ENCODE data around the gene RPL23. TPM values are rescaled to one million over a fixed set of nuclear protein-coding genes. Genes with fewer than 3 reads are reported as not detected.

RPL23 gene
- total RNA-seq, 2 donors from 2014 or later, result 892 to 925 TPM

- ATAC-seq (no peak), DNase-seq (no peak)
- intact Hi-C loops (cut with DNase I), result loop anchor here in 1 of 2 donors (1.0 kb wide), 1 partner anchor 27 kb away; the partner anchor contains the start of gene RPL23
These were observed 27.7 kb downstream of the RPL23 start for GRCh38 chr17:38825762-38826247.

DNA sequence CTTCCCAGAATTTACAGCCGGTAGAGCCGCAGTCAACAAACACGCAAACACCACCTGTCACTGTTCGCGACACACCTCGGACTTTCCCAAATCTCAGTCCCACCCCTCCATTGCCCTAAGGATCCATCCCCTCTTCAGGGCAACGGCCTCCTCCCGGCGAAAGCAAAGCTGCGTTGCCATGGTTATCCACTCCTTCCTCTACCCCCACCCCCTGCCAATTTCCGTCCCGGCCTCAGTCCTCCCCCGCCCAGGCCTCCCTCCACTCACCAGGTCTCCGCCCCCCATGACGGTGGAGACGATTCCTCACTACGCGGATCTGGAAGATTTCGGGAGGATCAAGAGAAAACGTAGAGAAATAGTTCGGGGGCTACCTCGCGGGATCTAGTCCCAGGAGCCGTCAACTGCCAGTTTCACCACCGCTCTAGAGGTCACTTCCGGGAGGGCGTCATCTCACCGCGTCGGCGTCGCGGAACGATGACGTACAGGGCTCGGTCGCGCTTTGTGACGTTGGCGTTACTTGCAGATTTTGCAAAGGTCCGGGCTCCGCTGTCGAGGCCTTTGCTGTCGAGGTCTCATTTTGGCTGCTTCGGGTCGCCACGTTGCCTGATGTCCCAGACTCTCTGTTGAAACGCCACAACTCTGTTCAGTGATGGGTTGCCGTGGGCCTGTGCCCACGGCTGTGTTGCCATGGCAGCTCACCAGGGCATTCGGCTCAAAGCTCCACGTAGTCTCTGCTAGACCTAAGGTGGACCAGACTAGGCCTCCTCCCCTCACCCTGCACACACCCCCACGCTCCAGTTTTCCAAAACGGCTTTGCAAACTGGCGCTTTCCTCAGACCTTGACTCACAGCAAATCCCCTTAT is 28.4 kb downstream of the RPL23 start, which contains the start of gene CWC25:
CWC25 (minus strand) TSS at position 423 of the 863 bp plus-strand sequence; CDS start at position 285, 138 bp downstream.
- ATAC-seq (peak; percentile 95), DNase-seq (peak; percentile 91)
- intact Hi-C loops (cut with DNase I), result loop anchor here in 1 of 2 donors (1.0 kb wide), 1 partner anchor 28 kb away; the partner anchor contains the start of gene RPL23

DNA sequence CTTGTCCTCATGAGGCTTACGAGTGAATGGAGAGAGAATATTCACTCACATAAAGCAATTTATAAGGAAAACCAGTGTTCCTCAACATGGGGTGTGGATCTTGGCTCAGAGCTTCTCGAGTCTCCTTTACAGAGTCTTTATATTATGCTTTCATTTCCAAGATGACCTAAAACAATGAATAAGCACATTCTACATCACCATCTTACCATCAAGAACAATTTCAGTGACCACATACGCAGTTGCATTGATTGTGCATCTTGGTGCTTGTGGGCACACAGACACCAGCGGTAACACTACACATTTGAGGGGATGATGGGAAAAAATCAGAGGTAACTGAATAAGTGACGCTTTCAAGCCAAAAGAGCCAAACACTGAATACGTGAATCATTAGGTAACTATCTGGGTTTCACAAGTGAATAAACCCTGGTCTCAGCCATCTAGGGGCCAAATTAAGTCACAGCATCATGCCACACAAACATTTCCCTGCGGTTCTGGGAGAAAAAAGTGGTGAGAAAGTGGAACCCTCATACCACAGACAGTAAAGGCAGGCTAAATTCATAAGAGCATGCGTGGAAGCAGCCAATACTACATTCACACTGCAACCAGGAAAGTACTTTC is 37.8 kb downstream of the RPL23 start:
- ATAC-seq (no peak), DNase-seq (no peak)
- intact Hi-C loops (cut with DNase I), result no loop called here

DNA sequence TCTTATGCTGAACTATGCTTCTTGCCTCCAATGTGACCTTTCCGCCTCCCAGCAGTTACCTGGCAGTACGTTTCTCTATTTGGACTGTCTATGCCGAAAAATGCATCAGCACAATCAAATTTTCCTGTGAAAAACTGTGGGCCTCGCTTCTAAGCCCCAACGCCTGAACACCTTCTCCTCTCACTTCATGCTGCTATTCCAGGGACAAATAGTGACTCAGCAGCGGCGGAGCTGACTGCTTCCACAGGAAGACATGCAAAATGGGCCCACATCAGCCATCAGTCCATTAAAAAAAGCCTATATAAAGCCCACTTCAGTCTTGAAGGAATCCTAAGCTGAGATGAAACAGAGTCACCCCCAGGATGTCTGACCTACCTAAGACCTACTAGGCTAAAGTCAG is 43.7 kb downstream of the RPL23 start:
- DNase-seq (no peak), ATAC-seq (no peak)

DNA sequence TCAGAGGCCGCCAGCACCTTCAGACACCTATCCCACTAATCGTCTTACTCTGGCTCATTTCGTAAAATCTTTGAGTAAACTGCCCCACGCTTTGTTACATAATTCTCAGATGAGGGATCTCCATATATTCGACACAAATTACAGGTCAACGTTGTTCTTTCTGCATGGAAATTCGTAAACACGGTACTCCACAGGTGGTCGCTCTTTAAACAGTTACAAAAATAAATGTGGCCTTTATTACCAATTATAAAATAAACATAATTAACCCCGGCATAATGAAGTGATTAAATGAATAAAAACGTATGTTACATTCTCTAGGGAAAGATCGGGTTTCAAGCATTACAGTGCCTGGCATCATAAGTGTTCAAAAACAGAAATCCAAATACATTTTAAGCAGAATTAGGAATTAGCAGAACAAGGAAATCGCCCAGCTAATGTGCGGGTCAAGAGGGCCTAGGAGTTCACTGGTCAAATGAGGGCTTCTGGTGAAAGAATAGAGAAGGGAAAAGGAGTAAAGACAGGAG is 53.2 kb downstream of the RPL23 start:
- intact Hi-C loops (cut with DNase I), result no loop called here
- DNase-seq, result no peak
- no peak for ATAC-seq

More for the DNA sequence above, 43.7 kb downstream of the RPL23 start:
- intact Hi-C loops (cut with DNase I), result no loop called here

DNA sequence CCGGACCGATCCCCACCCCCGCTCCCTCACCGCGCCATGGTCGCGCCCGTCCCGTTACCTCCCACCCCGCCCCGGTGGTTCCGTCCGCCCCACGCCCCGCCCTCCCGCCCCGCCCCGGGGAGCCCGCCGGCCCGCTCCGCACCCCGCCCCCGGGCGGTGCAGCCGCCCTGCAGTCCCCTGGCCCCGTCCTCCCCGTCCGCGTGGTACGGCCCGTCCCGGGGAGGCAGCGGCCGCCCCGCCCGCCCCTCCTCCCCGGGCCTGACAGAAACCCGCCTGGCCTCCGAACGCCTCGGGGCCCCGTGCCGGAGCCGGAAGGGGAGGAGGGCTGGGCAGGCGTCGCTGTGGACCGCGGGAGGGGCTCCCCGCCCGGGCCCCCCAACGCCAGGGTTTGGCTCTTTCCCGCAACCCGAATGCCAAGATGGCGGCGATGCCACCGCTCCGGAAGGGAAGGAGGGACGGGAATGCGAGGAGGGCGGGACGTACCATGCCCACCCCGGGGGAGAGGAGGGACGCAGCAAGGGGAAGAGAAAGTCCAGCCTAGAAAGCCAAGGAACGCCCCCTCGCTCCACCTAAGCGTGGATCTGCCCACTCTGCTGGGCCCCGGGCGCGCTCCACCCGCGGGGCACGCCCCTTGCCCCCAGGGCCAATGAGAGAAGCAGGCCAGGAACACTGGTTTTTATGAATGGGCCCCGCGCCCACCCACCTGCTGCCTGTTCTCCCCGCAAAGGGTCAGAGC is 53.9 kb downstream of the RPL23 start, which contains the start of gene PIP4K2B:
PIP4K2B (minus strand) TSS at position 56 of the 736 bp plus-strand sequence. CDS start 132 bp downstream, outside the sequence.
- ATAC-seq, result peak; percentile 94 to 97
- peak; percentile 97 for DNase-seq
- intact Hi-C loops (cut with DNase I), result loop anchor here in 1 of 2 donors (5.0 kb wide), 1 partner anchor 47 kb away; the partner anchor contains the start of gene PSMB3

- ATAC-seq (peak; percentile 38 to 48), DNase-seq (peak; percentile 67)
- intact Hi-C loops (cut with DNase I), result loop anchor here in 1 of 2 donors (5.0 kb wide), 1 partner anchor 47 kb away; the partner anchor contains the start of gene PSMB3
These were observed 54.7 kb downstream of the RPL23 start for GRCh38 chr17:38798614-38799500.

Small RNAs within 50 kb of the gene (microRNA-seq; reads per million reads assigned to microRNA genes)
- 2.0 to 3.3 reads per million in 2 donors for gene MIR4727

Other genes with a start within 250 kb of the RPL23 start
- 1 to 10 TPM; 1.4 to 3.0 TPM for gene SRCIN1, start 247.8 kb downstream of the RPL23 start, total RNA-seq
- gene EPOP, start 178.8 kb downstream of the RPL23 start, total RNA-seq, result 1 to 10 TPM; 1.4 to 3.9 TPM
- gene MLLT6, start 148.4 kb downstream of the RPL23 start, total RNA-seq, result 10 to 100 TPM; 76.1 to 88.9 TPM
- gene CISD3, start 123.4 kb downstream of the RPL23 start, total RNA-seq, result 10 to 100 TPM; 51.1 to 66.2 TPM
- gene PCGF2, start 105.4 kb downstream of the RPL23 start, total RNA-seq, result 10 to 100 TPM; 28.2 to 45.2 TPM
- gene PSMB3, start 101.0 kb downstream of the RPL23 start, total RNA-seq, result 100 to 1,000 TPM; 139 to 163 TPM
- 10 to 100 TPM; 36.1 to 42.0 TPM for gene PIP4K2B, start 54.2 kb downstream of the RPL23 start, total RNA-seq
- 10 to 100 TPM in 1 of 2 donors, 1 to 10 TPM in 1; 8.5 to 12.1 TPM for gene CWC25, start 28.4 kb downstream of the RPL23 start, total RNA-seq
- 10 to 100 TPM; 51.8 to 55.0 TPM for gene LASP1, start 16.3 kb upstream of the RPL23 start, total RNA-seq
- gene FBXO47, start 113.7 kb upstream of the RPL23 start, total RNA-seq, result not detected

Measured in left cardiac atrium (tissue), 4 donors.